HL-60/S4 treated with phorbol 12-myristate 13-acetate at 8.2 ng/mL for 4 days and 3 days (cell line): ENCODE measurements around the gene C11orf54.
"Not testable (repeated sequence)": the region's sequence is repeated elsewhere in the genome, so short reads cannot be mapped to it uniquely, and the experiment has no call there.

ENCODE experiments used
- in situ Hi-C: fragments of 300-500 bp; cut with MboI; formaldehyde crosslinking; loops from 2 replicates; pipeline ENCODE4 v1.15.0; 2022; ENCODE audit warnings: low sequenced_read_pairs

The C11orf54 gene

GRCh38 chr11:93765551-93765950 lies 24.1 kb downstream of the C11orf54 start:
- in situ Hi-C loops = no loop called here

- in situ Hi-C loops = no loop called here
Observed at GRCh38 chr11:93766504-93766903, 25.0 kb downstream of the C11orf54 start.

DNA sequence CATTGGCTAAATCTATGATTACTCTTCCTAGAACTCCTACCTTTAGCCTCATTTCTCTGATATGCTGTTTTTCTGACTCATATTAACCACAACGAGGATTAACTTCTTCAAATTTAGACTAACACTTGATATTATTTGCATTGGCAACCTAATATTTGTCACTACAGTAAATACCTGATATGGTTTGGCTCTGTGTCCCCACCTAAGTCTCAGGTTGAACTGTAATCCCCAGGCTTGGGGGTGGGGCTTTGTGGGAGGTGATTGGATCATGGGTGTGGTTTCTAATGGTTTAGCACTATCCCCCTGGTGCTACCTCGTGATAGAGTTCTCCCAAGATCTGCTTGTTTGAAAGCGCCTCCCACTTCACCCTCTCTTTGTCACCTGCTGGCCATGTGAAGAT lies 25.5 kb downstream of the C11orf54 start:
- in situ Hi-C loops = no loop called here

- in situ Hi-C loops = no loop called here
Observed at GRCh38 chr11:93770160-93770559, 28.7 kb downstream of the C11orf54 start.

GRCh38 chr11:93772123-93772522 lies 30.7 kb downstream of the C11orf54 start:
- in situ Hi-C loops = no loop called here

- in situ Hi-C loops = no loop called here
Observed at GRCh38 chr11:93773045-93773477, 31.6 kb downstream of the C11orf54 start.

DNA sequence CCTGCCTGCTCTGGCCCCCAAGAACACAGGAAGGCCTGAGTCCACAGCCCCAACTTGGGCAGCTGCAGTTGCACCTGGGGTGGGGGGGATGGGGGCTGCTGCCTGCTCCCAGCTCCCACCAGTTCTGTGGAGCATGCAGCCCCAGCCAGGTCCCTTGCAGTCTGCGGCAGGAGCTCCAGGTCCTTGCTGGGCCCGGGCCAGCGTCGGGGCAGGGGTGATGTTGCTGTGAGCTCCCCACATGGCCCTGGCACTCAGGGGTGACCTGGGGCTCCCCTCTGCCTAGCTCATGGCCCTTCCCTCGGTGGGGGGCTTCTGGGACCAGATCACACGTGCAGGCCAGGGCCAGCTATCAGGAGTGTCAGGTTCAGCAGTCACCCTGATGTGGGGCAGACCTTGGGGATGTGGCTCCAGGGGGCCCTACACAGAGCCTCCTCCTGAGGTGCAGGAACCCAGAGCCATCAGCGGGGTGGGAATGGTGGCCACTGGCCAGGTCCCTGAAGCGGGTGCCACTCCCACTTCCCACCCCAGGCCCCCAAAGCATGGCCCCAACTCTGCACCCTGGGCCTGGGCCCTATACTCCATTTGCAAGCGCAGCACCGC lies 32.2 kb downstream of the C11orf54 start:
- in situ Hi-C loops = no loop called here

GRCh38 chr11:93774560-93774959 lies 33.1 kb downstream of the C11orf54 start:
- in situ Hi-C loops = not testable (repeated sequence)

- in situ Hi-C loops = no loop called here
Observed at GRCh38 chr11:93775289-93775688, 33.8 kb downstream of the C11orf54 start.

DNA sequence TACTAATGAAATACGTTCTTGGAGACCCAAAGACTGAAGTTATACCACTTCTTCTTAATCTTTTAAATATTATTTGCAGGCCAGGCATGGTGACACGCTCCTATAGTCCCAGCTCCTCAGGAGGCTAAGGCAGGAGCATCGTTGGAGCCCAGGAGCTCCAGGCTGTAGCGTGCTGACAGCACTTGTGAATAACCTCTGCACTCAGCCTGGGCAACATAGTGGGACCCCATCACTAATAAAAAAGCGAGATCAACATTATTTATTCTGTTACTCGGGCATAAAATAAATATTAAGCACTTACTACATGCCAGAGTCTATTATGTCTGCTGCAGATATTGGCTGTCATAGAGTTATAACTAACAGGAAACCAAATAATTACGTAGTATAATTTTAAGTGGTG lies 41.9 kb downstream of the C11orf54 start:
- in situ Hi-C loops = no loop called here

DNA sequence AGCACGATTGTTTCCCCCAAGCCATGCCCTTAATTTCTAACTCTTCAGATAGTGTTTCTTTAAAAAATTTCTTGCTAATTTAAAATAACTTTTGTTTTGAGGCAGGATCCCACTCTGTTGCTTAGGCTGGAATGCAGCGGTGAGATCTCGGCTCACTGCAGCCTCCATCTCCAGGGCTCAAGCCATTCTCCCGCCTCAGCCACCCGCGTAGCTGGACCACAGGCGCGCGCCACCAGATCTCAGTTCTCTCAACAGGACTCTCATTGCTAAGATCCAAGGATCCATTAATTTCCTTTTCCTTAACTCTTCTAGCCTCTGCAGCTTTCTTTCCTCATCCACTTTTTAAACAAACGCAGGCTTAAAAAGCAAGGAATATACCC lies 42.3 kb downstream of the C11orf54 start:
- in situ Hi-C loops = no loop called here

- in situ Hi-C loops = no loop called here
Observed at GRCh38 chr11:93784145-93784934, 42.9 kb downstream of the C11orf54 start, which contains the start of gene MED17. TSS of gene MED17 (plus strand) at chr11:93784282. CDS start at chr11:93784514, 232 bp downstream.

GRCh38 chr11:93784935-93785360 lies 43.5 kb downstream of the C11orf54 start:
- in situ Hi-C loops = no loop called here

- in situ Hi-C loops = no loop called here
Observed at GRCh38 chr11:93791493-93791892, 50.0 kb downstream of the C11orf54 start.

- in situ Hi-C loops = no loop called here
Observed at GRCh38 chr11:93796441-93797231, 55.2 kb downstream of the C11orf54 start.

- in situ Hi-C loops = no loop called here
Observed at GRCh38 chr11:93801366-93801765, 59.9 kb downstream of the C11orf54 start.

DNA sequence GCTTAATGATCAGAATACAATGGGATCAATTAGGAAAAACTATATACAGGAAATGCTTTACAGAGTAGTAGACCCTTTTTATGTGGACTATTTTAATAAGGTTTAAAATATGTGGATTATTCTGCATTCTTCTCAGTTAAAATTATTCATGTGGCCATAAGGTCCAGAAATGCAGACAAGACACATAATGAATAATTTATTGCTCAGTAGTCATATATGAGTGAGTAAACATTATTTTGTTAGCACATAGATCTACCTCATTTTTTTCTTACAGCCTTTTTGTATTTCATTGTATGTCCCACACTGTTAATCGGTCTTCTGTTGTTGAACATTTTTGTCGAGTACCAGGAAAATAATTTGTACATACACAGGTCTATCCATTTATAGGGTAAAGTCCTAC lies 63.4 kb downstream of the C11orf54 start:
- in situ Hi-C loops = no loop called here

- in situ Hi-C loops = no loop called here
Observed at GRCh38 chr11:93807980-93808379, 66.5 kb downstream of the C11orf54 start.

DNA sequence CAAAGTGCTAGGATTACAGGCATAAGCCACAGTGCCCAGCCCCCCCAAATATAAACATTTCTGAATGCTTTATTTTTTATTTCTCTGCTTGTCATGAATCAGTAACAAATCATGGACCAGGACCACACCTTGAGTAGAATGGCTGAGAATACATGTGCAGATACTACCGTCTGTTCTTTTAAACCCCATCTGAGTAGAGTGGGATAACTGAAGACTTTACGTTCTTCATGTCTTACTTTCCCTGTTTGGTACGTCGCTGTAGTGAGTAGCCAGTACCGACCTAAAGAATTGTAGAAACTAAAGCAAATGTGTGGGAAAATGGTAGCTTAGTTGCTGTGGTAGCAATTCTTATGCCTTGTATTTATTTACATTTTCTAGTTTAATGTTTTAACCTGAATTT lies 72.5 kb downstream of the C11orf54 start:
- in situ Hi-C loops = no loop called here
